ENCODE results near the gene ENDOD1. TPM values are rescaled to one million over a fixed set of nuclear protein-coding genes. Genes with fewer than 3 reads are reported as not detected.

The ENDOD1 gene
- total and polyA plus RNA-seq, 3 donors from 2014 or later: 28.9 to 71.8 (median 55.6) TPM

DNA sequence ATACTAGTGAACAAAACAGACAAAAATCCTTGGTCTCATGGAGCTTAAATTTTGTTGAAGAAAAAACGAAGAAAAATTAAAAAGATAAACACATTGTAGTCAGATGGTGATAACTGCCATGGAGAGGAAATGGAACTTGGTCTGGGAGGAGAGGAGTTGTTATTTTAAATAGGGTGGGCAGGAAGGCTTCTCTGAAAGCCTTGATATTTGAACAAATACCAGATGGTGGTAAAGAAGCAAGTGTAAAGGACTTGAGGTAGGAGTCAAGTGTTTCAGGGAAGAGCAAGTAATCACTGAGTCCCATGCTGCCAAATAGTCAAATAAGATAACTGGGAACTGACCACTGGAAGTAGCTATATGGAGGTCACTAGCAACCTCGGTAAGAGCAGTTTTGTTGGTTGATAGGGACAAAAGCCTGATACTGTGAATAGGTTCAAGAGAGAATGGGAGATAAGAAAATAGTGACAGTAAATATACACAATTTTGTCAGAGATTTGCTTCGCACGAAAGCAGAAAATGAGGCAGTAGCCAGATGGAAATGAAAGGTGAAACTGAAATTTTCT, 86.3 kb downstream of the ENDOD1 start:
- H3K27ac ChIP-seq: no peak overlapping the region
- TF ChIP-seq, protein P1, sequence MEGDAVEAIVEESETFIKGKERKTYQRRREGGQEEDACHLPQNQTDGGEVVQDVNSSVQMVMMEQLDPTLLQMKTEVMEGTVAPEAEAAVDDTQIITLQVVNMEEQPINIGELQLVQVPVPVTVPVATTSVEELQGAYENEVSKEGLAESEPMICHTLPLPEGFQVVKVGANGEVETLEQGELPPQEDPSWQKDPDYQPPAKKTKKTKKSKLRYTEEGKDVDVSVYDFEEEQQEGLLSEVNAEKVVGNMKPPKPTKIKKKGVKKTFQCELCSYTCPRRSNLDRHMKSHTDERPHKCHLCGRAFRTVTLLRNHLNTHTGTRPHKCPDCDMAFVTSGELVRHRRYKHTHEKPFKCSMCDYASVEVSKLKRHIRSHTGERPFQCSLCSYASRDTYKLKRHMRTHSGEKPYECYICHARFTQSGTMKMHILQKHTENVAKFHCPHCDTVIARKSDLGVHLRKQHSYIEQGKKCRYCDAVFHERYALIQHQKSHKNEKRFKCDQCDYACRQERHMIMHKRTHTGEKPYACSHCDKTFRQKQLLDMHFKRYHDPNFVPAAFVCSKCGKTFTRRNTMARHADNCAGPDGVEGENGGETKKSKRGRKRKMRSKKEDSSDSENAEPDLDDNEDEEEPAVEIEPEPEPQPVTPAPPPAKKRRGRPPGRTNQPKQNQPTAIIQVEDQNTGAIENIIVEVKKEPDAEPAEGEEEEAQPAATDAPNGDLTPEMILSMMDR (IDR thresholded peaks at IDR 0.05): no peak
- TF ChIP-seq POLR2A (IDR thresholded peaks at IDR 0.05): no peak
- H3K27me3 ChIP-seq: no peaks in the 10 kb centered on the region
- intact Hi-C loops (cut with DNase I; ENCODE audit: low total_unique reads): no loop called here
- no peak for DNase-seq
- H3K36me3 ChIP-seq (ENCODE audit: low read depth, missing control alignments): no peaks in the 10 kb centered on the region
- no peaks in the 10 kb centered on the region for H3K4me1 ChIP-seq
- no peaks in the 10 kb centered on the region for H3K9me3 ChIP-seq
- WGBS, 2 donors: 78 to 80% methylated on average over 4 of the region's 4 CpGs
- no peak overlapping the region for H3K4me3 ChIP-seq

Other genes with a start within 250 kb of the ENDOD1 start
- gene CWC15, start 116.3 kb upstream of the ENDOD1 start, total RNA-seq: 10 to 100 TPM; 59.2 to 81.8 TPM
- 101 TPM for gene CWC15, start 116.3 kb upstream of the ENDOD1 start, polyA plus RNA-seq (ENCODE audit: insufficient read depth, low read depth, low replicate concordance)
- gene KDM4D, start 116.1 kb upstream of the ENDOD1 start, total RNA-seq: 10 to 100 TPM; 43.9 to 44.2 TPM
- gene KDM4D, start 116.1 kb upstream of the ENDOD1 start, polyA plus RNA-seq (ENCODE audit: insufficient read depth, low read depth, low replicate concordance): 96.1 TPM
- under 1 TPM; 0.16 to 0.19 TPM for gene KDM4E, start 64.6 kb upstream of the ENDOD1 start, total RNA-seq
- 0.17 TPM for gene KDM4E, start 64.6 kb upstream of the ENDOD1 start, polyA plus RNA-seq (ENCODE audit: insufficient read depth, low read depth, low replicate concordance)
- gene KDM4F, start 40.4 kb upstream of the ENDOD1 start, total RNA-seq: under 1 TPM in 1 of 2 donors, not detected in 1; 0.55 TPM
- not detected for gene KDM4F, start 40.4 kb upstream of the ENDOD1 start, polyA plus RNA-seq (ENCODE audit: insufficient read depth, low read depth, low replicate concordance)
- gene SRSF8, start 22.9 kb upstream of the ENDOD1 start, total RNA-seq: 10 to 100 TPM; 32.5 to 37.2 TPM
- 30.0 TPM for gene SRSF8, start 22.9 kb upstream of the ENDOD1 start, polyA plus RNA-seq (ENCODE audit: insufficient read depth, low read depth, low replicate concordance)
- 10 to 100 TPM; 27.5 to 66.9 TPM for gene SESN3, start 141.4 kb downstream of the ENDOD1 start, total RNA-seq
- gene SESN3, start 141.4 kb downstream of the ENDOD1 start, polyA plus RNA-seq (ENCODE audit: insufficient read depth, low read depth, low replicate concordance): 106 TPM